Measurements from ENCODE around the gene PTGIS.

Gene PTGIS

DNA sequence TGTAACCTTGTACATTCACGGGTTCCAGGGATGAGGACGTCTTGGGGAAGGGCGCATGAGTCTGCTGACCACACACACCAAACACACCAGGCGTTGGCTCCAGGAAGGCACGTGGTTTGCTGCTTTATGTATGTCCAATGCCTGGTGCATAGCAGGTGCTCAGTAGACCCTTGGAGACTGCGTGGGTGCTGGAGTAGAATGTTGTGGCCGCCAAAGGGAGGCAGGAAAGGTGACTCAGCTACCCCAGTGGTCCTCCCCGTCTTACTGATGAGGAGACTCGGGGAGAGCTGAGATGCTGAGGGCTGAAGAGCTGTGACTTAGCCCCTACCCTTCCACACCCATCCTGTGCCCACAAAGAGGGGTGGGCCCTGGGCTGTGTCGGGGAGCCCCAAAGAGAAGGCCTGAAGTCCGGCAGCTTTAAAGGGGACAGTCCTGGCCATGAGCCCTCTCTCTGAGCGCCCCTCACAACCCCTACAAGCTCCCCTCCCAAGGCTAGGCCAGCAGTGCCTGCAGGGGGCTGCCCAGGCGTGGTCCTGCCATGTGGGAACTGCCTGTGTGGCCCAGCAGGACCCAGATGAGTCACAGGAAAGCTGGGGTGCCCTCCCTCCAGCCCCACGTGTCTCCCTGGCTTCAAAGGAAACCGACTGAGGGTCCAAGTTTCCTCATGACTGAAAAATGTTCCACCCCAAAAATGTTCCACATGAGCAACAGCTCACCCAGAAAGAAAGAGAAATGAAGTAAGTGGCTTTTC lies 28.0 kb upstream of the PTGIS start:
- no peak for DNase-seq (ENCODE audit: low spot score)

DNA sequence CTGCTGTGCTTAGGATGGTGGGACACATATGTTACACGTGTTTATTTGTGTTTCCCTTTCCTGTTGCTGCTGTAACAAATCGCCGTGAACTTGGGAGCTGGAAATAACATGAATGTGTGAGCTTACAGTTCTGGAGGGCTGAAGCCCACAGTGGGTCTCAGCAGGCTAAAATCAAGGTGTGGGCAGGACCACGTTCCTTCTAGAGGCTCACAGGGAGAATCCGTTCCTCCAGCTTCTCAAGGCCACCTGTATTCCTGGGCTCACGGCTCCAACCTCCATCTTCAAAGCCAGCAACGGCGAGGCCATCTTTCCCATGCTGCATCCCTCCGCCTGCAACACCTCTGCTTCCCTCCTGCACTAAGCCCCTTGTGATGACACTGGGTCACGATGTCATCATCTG lies 27.4 kb upstream of the PTGIS start:
- DNase-seq (ENCODE audit: low spot score), result no peak

DNA sequence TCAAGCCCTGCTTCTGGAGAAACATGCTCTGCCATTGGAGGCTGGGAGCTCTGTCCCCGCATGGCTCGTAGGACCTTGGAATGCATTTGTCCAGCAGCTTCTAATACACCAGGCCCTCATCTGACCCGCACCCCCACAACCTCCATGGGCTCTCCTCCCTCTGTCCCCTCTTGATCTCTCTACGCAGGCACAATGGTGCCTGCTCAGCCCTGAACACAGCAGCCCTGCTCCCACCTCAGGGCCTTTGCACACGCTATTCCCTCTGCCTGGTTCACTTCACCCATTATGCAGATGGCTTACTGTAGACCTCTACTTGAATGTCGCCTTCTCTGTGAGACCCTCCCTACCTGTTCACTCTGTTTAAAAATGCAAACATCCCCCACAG lies 27.0 kb upstream of the PTGIS start:
- DNase-seq (ENCODE audit: low spot score), result no peak

DNA sequence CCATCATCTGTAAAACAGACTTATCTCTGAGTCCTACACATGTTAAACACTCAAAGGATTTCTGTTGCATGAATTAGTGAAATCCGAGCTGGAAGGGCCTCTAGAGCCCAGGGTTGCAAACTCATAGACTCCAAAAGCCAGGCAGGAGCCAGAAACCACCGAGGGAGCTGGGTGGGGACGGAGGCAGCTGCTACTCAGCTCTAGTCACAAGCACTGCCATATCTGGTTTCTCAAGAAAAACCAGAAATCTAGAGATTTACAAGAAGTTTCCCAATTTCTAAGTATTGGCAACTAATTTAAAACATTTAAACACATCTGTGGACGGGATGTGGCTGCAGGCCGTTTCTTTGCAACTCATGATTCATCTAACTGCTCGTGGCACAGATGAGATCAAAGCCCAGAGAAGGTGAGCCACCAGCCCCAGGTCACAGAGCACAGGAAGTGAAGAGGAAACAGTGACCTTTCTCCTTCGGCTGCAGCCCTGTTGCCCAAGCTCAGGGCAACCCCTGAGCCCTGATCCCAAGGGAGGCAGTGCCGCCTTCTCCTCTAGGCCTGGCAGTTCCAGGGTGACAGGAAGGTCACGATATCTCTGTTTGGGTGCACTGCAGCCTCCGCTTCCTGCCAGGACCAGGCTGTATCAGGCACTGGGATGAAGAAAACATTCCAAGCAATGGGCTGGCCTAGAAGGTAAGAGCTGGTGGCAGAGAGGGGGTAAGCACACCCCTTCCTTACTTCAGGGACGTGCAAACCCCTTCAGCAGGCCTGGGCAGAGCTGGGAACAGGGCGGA lies 26.4 kb upstream of the PTGIS start:
- no peak for DNase-seq (ENCODE audit: low spot score)

DNA sequence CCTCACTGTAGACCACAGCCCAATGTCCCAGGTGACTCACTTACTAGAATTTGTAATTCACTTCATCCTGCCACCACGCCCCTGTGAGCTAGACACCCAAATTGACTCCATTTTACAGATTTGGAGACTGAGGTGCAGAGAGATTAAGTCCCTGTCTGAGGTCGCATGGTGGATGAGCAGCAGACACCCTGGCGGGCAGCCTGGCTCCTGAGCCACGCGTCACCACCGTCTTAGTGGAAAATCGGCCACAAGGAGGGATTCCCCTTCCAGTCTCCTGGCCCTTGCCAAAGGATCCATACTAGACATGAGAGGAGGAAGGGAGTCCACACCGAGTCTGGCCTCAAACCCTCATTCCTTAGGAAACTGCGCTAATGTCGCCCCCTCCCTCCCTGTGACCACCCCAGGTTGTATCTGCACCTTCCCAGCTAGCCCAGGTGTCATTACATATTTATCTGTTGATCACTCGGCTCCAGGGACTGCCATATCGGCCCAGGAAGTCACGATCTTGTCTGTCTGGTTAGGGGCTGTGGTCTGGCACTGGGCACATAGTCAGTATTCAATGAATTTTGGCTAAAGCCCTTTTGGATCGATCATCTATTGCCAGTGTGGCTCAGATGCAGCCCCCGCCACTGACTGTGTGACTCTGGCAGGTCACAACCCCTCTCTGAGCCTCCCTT lies 25.7 kb upstream of the PTGIS start:
- no peak for DNase-seq (ENCODE audit: low spot score)

DNA sequence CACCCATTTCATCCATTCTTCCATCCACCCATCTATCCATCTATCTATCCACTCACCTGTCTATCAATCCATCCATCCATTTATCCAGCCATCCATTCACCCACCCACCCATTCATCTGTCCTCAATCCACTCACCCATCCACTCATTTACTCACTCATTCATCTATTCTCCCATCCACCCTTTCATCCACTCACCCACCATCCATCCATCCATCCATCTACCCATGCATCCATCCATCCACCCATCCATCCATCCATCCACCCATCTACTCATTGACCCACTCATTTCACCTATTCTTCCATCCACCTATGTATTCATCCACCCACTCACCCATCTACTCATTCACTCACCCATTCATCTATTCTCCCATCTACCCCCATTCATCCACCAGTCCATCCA lies 24.2 kb upstream of the PTGIS start:
- DNase-seq (ENCODE audit: low spot score), result no peak

DNA sequence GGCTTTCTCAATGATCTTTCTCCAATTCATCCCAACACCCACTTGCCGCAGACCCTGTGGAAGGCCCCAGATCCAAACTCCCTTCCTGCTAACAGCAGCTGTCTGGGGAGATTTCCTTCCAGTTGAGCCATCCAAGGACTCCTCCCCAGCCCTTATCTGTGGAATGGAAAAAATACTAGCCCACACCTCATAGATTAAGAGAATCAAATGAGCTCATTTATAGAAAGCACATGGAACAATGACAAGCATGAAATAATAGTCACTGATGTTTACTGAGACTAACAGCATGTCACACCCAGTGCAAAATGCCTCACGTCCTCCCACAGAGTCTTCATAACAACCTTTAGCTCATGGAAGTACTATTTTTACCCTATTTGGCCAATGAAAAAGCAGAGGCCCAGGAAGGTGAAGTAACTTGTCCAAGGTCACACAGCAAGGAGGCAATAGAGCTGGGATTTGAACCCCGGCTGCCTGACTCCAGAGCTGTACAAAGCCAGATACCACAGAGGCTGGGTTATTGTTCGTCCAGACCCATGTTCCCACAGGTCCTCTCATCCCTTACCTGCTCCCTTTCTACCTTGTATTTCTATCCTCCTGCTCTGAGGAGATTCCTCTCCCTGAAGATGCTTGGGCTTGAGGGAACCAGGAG lies 23.4 kb upstream of the PTGIS start:
- no peak for DNase-seq (ENCODE audit: low spot score)

DNA sequence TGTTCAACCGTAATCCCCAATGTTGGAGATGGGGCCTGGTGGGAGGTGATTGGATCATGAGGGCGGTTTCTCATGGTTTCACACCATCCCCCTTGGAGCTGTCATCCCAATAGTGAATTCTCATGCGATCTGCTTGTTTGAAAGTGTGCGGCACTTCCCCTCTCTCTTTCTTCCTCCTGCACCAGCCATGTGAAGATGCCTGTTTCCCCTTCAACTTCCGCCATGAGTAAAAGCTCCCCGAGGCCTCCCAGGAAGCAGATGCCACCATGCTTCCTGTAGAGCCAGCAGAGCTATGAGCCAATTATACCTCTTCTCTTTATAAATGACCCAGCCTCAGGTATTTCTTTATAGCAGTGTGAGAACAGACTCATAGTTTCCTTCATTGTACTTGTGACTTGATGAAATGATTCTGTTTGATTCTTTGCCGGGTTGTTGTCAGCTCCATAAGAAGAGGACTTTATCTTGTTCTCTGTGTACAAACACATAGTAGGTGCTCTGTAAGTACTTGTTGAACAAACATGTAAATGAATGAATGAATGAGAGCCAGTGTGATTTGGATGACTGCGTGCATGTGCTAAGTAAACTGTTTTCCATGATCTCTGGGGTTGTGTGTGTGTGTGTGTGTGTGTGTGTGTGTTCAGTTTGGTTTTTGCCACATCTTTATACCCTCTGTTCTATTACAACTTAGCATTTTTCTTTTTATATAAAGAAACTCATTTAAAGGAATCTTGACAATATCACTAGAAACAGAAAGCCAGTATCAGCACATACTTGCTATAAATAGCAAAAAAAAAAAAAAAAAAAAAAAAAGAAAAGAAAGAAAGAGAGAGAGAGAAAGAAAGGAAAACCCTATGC lies 22.5 kb upstream of the PTGIS start:
- no peak for DNase-seq (ENCODE audit: low spot score)

DNA sequence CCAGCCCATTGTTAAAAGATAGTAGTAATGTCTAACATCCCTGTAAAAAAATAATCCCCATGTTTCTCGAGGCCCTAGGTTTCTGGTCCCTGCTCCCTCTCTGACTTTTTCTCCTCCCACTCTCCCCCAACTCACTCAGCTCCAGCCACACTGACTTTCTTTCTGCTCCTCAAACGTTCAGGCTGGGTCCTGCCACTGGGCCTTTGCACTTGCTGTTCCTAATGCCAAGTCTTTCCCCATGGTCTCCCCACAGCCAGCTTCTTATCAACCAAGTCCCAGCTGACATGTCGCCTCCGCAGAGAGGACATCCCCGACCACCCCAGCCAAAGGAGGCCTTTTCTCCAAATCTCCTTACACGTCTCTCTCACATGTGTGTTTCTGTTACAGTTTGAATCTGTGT lies 21.8 kb upstream of the PTGIS start:
- no peak for DNase-seq (ENCODE audit: low spot score)

DNA sequence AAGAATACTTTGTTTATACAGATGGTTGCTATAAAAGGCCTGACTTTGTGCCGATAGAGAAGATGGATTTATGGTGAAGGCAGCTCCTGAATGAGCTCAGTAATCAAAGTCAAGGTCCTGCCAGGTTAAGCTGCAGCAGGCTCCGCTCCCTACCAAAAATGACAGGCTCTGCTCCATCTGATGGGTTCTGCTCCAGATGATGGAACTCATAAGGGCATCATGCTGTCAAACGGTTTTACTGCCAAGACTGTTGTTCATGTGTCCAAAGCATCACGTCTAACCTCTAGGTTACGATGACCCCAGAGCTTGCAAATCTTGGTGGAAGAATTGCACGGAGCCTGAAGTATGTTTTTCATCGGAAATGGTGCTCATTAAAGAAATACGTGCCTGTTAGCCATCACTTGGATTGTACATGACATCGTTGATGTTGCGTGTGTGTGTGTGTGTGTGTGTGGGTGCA lies 19.2 kb upstream of the PTGIS start:
- DNase-seq (ENCODE audit: low spot score), result no peak

DNA sequence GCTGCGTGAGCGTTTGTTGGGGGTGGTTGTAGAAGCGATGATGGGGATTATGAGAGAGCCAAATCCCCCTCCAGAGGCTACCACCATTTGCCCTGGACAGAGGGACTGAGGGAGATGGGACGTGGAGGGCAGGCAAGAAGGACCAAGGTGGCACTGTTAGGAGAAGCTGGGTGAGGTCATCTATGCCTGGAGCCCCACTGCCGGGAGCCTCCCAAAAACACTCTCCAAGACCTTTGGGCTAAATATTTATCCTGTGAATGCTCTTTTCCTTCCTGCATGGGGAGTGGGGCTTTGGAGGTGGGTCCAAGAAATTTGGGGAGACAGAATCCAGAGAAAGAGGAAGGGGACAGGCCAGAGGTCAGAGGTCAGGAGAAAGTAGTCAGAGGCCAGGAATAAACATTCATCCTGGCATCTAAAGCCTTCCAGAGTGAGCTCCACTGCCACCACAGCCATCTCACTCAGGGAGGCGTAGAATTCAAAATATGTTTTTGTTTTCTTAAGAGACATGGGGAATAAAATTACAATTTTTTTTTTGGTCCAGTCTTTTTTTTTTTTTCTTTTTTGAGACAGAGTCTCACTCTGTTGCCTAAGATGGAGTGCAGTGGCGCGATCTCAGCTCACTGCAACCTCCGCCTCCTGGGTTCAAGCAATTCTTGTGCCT lies 17.8 kb upstream of the PTGIS start:
- DNase-seq (ENCODE audit: low spot score), result no peak

DNA sequence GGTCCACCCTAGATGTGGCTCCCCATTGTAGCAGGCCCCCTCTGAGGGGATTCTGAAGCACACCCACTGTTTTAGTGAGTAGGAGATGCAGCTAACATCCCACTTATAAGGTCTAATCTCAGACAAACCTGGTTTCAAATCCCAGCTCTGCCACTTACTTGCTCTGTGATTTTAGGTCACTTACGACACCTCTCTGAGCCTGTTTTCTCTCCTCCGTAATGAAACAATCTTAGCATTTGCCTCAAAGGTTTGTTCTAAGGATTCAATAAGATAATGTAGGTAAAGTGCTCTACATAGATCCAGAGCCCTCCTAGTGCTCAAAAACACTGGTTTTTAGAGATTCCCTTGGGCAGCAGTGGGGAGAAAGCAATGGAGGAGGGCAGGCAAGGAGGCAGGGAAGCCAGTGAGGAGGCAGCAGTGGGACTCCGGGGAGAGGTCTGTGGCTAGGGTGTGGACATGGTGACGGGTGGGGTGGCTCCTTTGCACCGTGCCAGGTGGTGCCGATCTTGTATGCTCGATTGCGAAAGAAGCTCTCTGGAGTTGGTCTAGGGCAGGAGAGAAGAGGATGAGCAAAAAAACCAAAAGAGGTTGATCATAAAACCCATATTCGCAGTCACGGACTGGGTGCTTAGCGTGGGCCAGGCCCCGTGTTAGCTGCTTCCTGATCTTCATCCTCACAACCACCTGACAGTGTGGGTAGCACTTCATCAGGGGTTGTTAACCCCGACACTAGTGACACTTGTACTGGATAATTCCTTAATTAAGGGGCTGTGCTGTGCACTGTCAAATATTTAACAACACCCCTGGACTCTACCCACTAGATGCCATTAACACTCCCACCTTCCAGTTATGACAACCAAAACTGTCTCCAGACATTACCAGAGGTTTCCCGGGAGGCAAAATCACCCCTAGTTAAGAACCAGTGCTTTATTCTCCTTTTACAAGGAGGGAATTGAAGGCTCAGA lies 16.8 kb upstream of the PTGIS start:
- DNase-seq (ENCODE audit: low spot score), result no peak

DNA sequence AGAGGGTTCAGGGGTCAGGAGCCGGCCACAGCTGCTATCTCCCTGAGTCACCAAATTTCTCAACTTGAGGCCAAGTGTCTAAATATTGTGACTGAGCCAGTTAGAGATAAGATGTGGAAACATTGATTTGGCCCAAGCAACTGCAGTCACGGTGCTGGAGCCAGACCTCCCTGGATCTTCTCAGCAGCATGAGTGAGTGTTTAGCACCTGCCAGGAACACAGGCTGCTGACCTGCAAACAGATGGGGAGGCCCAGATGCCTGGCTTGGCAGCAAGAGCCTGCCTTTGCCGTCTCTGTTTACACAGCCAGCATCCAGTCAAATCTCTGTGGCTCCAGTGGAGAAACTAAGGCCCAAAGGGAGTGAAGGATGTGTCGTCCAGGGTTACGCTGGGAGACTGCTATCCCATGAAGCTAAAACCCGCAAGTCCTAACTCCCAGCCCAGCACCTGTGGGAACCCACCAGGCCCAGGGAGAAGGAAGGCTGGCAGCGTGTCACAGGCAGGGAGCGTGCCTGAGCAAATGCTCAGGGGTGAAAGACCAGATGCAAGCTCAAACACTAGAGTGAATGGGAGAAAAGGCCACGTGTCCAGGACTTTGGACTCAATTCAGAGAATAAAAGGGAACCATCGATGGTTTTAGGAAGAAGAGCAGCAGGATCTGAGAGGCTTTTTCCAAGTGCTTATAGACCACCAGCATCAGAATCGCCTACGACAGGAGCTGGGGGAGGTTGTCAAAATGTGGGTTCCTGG lies 15.9 kb upstream of the PTGIS start:
- DNase-seq (ENCODE audit: low spot score), result peak; percentile 16

DNA sequence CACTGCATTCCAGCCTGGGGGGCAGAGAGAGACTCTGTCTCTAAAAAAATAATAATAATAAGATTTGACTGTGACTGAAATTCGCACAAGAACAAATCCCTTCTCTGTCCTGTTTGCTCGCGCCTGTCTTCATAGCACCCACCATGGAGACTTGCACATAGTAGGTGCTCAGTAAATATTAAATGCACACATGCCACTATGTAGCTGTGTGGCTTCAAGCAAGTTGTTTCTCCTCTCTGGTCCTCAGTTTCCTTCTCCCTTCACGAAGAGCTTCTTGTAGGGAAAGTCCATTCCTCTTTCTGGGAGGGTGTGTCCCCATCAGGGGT lies 15.4 kb upstream of the PTGIS start:
- no peak for DNase-seq (ENCODE audit: low spot score)

DNA sequence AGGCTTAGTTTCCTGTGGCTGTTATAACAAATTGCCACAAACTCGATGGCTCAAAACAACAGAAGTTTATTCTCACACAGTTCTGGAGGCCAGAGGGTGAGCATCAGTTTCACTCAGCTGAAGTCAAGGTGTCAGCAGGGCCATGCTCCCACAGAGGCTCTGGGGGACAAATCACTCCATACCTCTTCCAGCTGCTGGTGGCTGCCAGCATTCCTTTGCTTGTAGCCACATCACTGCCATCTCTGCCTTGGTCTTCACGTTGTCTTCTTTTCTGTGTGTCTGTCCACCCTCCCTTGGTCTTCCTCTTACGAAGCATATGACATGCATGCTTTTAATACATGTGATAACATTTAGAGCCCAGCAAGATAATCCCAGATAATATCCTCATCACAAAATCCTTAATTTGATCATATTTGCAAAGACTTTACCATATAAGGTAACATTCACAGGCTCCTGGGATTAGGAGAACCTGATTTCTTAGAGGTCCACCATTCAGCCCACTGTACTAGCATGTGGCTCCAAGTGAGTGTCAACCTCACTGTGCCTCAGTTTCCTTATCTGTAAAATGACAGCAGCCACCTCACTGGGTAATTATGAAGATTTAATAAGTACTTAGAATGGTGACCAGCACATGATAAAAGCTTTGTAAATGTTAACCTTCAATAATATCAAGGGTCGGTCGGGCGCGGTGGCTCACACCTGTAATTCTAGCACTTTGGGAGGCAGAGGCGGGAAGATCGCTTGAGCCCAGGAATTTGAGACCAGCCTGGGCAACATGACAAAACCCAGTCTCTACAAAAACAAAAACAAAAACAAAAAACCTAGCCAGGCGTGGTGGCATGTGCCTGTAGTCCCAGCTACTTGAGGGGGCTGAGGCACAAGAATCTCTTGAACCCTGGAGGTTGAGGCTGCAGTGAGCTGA lies 14.7 kb upstream of the PTGIS start:
- DNase-seq (ENCODE audit: low spot score), result no peak

DNA sequence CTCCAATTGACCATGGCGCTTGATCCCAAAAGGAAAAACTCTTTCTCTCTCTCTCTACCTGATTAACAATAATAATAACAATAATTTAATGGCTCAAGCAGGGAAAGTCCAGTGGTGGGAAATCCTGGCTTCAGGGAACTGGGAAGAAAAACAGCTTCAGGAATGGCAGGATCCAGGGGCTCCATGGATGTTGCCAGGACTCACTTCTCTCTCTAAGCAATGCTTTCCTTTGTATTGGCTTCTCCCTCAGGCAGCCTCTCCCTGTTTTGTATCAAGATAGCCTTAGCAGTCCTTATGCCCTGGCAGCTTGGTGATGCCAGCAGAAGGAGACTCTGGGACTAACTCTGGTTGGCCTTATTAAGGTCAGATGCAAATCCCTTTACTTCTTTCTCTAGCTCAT lies 13.5 kb upstream of the PTGIS start:
- no peak for DNase-seq (ENCODE audit: low spot score)

DNA sequence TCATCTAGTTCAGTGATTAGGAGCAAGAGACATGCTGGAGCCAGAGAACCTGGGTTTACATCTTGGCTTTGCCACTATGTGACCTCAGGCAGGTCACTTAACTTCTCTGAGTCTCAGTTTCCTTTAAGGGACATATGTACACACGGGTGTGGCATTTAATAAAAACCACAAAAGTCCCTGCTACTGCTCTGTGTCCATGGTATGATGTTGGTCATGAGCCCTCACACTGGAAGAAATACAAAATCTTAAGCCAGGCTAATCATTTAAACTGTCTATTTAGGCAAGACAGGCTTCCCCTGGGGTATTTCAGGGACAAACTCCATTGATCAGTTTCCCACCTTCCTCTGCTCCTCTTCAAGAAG lies 12.9 kb upstream of the PTGIS start:
- no peak for DNase-seq (ENCODE audit: low spot score)
